Activated CD8-positive, alpha-beta memory T cell treated with anti-CD3 and anti-CD28 coated beads for 36 hours (primary cell): ENCODE results near the gene FOXO3. TPM values are rescaled to one million over a fixed set of nuclear protein-coding genes. Genes with fewer than 3 reads are reported as not detected.

Source experiments
- CTCF ChIA-PET: fragments of 350-600 bp; sonication (Branson Sonifier 250); formaldehyde crosslinking; loops from one replicate; lab custom pipeline; 2021; ENCODE audit warnings: antibody characterized with exemption; lab: Charles Lee
- POLR2A ChIA-PET: fragments of 350-600 bp; sonication (Branson Sonifier 250); formaldehyde crosslinking; loops from one replicate; lab custom pipeline; 2021; ENCODE audit warnings: antibody characterized with exemption; lab: Charles Lee
- total RNA-seq, 2 experiments: library from RNA; stranded (reverse); gene quantifications; one replicate each; pipeline ENCODE4 v1.2.3, GENCODE V29; 2021

FOXO3 gene
- total RNA-seq, 2 experiments from 2014 or later = 10.4 to 11.4 TPM

DNA sequence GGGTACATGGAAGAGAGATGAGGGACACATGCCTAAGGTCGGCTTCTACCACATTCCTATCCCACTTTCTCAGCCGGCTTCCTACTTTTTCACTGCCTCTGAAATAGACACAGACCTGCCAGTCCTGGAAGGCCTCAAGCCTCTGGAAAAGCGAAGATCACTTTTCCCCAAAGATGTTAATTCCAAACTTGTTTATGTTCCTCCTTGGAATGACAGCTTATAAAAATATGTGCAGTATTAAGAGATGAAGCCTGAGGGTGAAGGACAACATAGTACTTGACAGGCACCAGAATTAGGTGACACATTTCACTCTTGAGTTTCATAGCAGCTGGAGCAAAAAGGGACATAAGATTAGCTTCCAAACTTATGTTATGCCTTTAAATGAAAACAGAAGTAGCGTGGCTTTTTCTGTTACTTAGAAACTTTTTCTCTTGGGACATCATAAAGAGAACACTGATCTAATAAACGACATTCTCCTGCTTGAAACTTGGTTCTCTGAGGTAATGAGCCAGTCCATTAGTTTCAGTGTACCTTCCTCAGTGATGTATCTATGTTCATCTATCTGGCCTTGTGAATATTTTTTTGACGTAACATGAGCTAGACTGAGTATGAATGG, 25.3 kb downstream of the FOXO3 start:
- POLR2A ChIA-PET = no interaction called here
- CTCF ChIA-PET = no interaction called here

GRCh38 chr6:108587258-108588059, 26.7 kb downstream of the FOXO3 start:
- POLR2A ChIA-PET = no interaction called here
- CTCF ChIA-PET = no interaction called here

GRCh38 chr6:108588586-108588985, 27.9 kb downstream of the FOXO3 start:
- ChIA-PET POLR2A (no interaction called here), CTCF (no interaction called here)

DNA sequence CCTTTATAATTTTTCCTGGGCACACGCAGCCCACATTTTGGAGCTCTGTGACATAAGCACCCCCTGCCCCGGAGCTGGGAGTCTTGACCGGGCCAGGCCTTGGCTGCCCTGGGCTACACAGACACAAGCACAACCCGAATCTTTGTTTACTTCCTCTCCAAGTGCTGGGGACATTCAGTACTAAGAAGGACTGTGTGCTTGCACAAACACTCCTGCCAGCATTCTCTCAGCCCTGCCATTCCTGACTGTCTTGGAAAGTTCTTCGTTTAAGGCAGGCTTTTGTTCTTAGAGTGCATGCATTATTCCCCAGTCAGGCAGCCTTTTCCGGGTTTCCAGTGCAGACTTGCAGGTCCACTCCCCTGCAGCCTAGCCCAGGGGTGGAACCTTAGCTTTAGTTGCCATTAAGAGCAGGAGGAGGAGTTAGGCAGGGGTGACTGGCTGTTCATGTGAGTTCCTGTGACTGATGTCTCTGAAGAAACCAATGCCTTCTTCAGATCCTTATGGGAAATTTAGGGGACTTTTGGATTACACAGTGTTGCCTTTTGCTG, 28.6 kb downstream of the FOXO3 start:
- POLR2A ChIA-PET = no interaction called here
- CTCF ChIA-PET = no interaction called here

GRCh38 chr6:108591040-108591816, 30.5 kb downstream of the FOXO3 start:
- ChIA-PET POLR2A (no interaction called here), CTCF (no interaction called here)

- CTCF ChIA-PET = interaction anchor here (0.7 kb wide), 1 partner anchor 649 kb away, joined by 3 read pairs; no protein-coding TSS in a partner anchor
- POLR2A ChIA-PET = no interaction called here
Observed at GRCh38 chr6:108592371-108593337, 31.9 kb downstream of the FOXO3 start.

DNA sequence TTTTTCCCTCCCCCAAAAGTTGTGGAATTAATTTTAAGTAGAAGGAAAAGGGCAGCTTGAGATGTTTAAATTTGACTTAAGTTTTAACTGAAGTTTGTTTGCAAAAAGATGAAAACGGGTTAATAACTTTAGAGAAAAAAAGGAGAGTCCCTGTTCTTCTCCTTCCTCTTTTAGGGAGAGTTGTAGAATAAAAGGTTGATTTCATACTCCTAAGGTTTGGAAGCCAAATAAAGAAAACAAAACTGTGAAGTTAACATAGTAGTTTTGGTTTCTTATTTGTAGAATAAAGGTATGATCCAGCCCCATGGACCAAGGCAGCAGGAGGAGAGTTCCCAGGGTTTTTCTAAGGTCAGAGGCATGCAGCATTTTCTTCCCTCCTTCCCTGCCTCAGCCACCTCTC, 33.4 kb downstream of the FOXO3 start:
- POLR2A ChIA-PET = no interaction called here
- CTCF ChIA-PET = no interaction called here

DNA sequence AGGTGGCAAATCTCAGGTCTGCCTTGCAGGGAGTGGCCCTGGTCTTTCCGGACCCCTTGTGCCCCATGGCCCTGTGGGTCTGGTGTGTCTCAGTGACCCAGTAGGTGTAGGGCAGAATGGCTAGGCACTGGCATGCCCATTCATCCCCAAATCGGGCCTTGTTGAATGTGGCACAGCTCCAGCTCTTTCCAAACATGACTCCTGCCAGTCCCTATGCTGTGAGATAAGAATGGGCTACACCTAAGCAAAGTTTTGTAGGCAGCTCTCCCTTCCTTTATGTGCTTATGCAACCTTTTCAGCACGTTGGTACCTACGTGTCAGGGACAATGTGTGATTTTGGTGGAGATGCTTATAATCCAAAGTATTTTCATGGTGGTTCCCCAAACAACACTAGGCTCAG, 33.9 kb downstream of the FOXO3 start:
- ChIA-PET POLR2A (no interaction called here), CTCF (no interaction called here)

GRCh38 chr6:108596956-108597355, 36.2 kb downstream of the FOXO3 start:
- CTCF ChIA-PET = no interaction called here
- POLR2A ChIA-PET = interaction anchor here (1.0 kb wide), 1 partner anchor 35 kb away, joined by 3 read pairs; no protein-coding TSS in a partner anchor

DNA sequence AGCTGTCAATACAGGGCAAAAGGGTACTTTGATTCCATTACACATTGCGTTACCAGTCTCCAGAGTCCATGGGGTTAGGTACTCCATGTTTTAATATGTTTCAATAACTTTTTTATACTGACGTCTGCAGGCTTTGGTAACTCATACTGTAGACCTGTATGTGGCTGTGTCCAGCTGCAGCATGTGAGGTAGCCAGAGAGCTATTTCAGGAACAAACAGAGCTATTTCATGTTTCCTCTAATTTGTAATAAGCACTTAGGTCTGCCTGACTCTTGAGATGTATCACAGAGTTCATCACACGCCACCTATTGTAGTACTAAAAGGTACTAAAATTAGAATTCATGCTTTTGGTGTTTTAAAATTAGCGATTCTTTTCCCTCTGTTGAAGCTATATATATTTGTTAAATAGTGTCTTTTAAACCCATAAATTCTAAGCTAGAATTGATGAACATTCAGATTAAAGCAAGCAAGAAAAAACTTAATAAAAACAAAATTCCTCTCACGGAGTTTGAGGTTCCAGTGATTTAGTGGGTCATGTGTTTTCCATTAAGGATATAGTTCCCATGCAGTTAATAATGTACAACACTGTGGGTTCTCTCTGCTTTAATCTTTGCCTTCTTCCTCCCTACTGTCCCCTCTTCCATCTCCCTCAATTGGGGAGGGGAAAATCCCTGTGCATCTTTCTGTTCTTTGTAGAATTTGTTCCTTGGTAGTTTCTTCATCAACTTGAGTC, 37.0 kb downstream of the FOXO3 start:
- POLR2A ChIA-PET = interaction anchor here (1.0 to 1.3 kb wide), 3 partner anchors 36 to 39 kb away, joined by 3 to 4 read pairs (median 3); partner anchors contain the start of gene FOXO3
- CTCF ChIA-PET = no interaction called here

DNA sequence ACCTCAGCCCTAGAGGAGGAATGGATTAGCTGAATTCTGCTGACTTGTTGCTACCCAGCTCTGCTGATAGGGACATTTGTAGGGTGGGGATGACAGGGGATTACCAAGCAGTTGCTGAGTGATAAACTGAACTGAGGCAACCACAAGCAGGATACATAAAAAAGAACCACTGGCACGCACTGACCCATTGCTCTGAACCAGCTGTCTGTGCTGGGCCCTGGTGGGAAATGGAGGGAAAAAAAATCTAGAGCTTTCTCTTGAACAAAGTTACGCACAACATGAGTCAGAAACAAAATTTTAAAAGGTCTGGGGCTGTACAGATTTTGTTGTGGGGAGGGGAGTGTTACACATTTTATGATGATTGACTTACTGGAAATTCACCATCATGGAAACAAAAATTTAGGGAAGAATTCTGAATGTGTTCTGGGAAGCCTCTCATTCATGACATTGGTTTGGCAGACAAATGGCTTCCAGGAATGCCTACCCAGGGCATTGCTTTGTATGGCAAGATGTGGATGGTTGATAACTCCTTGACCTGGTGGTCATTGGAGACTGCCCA, 37.7 kb downstream of the FOXO3 start:
- CTCF ChIA-PET = no interaction called here
- POLR2A ChIA-PET = interaction anchor here (0.6 to 1.3 kb wide), 3 partner anchors 38 to 67 kb away, joined by 3 to 7 read pairs (median 4); partner anchors contain the start of gene FOXO3

DNA sequence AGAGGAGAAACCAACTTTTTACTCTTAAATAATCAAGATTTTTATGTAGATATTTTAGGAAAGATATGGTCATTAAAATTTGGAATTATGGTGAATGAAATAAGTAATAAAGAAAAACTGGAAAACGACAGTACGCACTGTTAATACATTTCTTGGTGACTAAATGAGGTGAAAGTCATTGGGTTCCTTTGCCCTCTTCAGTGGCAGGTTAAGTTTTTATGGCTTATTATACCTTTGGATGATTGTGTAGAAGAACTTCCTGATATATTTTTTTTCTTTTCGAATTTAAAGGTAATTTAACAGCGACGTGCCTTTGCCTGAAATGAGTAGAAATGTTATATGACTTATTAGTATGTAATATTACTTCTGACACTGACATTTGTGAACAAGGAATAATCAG, 43.4 kb downstream of the FOXO3 start:
- POLR2A ChIA-PET = no interaction called here
- CTCF ChIA-PET = no interaction called here

DNA sequence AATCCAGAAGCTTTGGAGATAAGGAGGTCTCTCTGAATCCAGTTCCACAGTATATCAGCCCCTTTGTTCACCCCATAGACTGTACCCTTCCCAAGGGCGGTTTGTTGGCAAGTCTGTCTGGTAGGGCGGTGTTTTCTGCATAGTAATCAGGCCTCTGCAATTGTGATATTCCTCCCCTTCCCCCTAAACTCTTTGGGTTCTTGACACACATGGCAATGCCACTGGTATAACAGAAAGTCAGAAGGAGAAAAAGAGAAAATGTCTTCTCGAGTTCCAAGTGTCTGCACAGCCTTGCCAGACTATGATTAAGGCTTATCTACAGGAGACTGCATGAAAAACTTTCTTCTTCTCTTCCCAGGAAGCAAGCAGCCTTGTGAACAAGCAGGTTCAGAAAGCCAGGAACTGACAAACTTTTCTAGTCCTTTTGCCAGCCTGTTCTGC, 45.6 kb downstream of the FOXO3 start:
- CTCF ChIA-PET = no interaction called here
- POLR2A ChIA-PET = interaction anchor here (0.7 kb wide), 1 partner anchor 117 kb away, joined by 6 read pairs; no protein-coding TSS in a partner anchor

DNA sequence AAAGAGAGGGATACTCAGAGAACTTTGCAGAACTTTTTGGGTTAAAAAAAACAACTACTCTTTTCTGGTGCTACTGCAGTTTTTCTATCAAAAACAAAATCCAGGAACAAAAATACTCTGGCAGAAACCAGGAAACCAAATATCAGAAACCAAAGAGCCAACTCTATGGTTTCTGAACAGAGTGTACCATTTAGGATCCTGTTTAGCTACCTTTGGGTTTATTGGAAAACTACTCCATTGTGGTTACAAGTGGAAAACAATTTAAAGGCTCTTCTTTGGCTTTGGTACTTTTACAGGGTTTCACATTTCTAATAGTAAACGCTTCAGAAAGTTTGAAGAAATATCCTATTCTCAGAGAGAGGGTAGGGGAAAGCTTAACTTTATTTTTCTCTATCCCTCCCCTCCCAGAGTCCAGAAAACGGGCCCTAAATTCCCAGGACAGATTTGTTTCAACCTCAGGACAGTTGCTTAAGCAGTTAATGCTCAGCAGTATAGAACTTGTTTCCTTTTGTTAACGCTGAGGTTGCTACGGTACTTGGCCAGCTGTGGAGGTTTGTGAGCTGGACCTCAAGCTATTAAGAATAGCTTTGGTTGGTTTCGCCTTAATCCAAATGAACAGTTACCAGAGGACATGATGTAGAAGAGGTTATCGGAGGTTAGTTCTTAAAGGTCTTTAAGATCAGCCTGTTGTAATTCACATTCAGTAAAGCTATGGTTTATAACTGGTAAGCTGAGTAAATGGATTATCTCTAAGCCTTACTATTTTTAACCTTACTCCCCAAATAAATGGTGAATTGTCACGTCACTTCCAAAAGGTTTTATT, 47.9 kb downstream of the FOXO3 start:
- ChIA-PET CTCF (interaction anchor here (1.2 kb wide), 1 partner anchor 18 kb away, joined by 3 read pairs; no protein-coding TSS in a partner anchor), POLR2A (no interaction called here)

DNA sequence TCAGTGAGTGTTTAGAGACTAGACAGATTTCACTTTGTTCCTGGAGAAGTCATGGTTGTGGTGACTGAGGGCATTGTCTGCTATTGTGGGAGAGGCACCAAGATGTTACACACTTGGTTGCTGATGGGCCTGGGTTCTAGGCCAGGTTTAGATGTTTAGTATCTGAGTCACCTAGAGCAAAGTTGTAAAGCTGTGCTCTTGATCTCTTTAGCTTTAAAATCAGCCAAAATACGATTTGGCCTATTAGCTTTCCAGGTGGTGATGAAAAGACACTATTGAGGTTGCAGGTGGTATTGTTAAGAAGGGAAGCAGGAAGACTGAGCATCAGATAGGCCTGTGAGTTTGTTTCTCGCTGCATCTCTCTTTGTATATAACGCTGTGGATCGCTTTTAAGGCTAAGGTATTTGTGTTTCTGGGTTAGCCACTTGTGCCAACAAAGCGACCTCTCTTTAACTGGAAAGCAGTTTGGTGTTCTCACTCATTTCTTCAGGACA, 48.6 kb downstream of the FOXO3 start:
- ChIA-PET CTCF (interaction anchor here (1.2 kb wide), 1 partner anchor 18 kb away, joined by 3 read pairs; no protein-coding TSS in a partner anchor), POLR2A (no interaction called here)

- CTCF ChIA-PET = no interaction called here
- POLR2A ChIA-PET = no interaction called here
Observed at GRCh38 chr6:108610270-108610839, 49.6 kb downstream of the FOXO3 start.
